ENCODE results near the gene HS3ST3B1.

- TF ChIP-seq POLR2A (IDR thresholded peaks at IDR 0.05) (no peak), EP300 (IDR thresholded peaks at IDR 0.05) (no peak), CTCF (IDR thresholded peaks at IDR 0.05) (no peak), POLR2AphosphoS5 (IDR thresholded peaks at IDR 0.05) (no peak)
Measured at GRCh38 chr17:14321980-14322776, 21.3 kb downstream of the HS3ST3B1 start.
